Psoas muscle (tissue), 8 donors: ENCODE data around the gene VAMP5. TPM values are rescaled to one million over a fixed set of nuclear protein-coding genes. Genes with fewer than 3 reads are reported as not detected.

Source experiments
- ATAC-seq, 4 donors: fragments of 200-7000 bp; cut with Tn5 transposase; one replicate each; pipeline ENCODE4 v1.9.1; 2020; ENCODE audit warnings: moderate library complexity in 3 of 4, mild to moderate bottlenecking in 2 of 4
- DNase-seq, 2 donors: peaks; one replicate each; pipeline ENCODE4 v3.0.0-alpha.2; 2020
- H3K27ac ChIP-seq: fragments of 200-600 bp; one replicate; pipeline ENCODE4 v1.8.0; 2022
- H3K27me3 ChIP-seq, 3 donors: fragments of 200-600 bp in 1 of 3; one replicate each; pipeline versions ENCODE4 v1.6.1 to v1.8.0; 2013 to 2022; ENCODE audit warnings: low read length in 2 of 3, mild to moderate bottlenecking in 2 of 3, moderate library complexity in 1 of 3; ENCODE audit not compliant: insufficient read depth in 3 of 3
- H3K36me3 ChIP-seq, 2 donors: fragments of 200-600 bp in 1 of 2; one replicate each; pipeline versions ENCODE4 v1.6.1 to v1.8.0; 2013 to 2022; ENCODE audit warnings: low read depth in 1 of 2, mild to moderate bottlenecking in 1 of 2, moderate library complexity in 1 of 2; ENCODE audit not compliant: insufficient read depth in 1 of 2
- H3K4me1 ChIP-seq: fragments of 200-600 bp; one replicate; pipeline ENCODE4 v1.8.0; 2022
- H3K4me3 ChIP-seq: fragments of 200-600 bp; one replicate; pipeline ENCODE4 v1.8.0; 2022; ENCODE audit warnings: mild to moderate bottlenecking
- H3K9me3 ChIP-seq: fragments of 200-600 bp; one replicate; pipeline ENCODE4 v1.8.0; 2022
- WGBS, 3 donors: extraction: QIAGEN DNeasy Blood & Tissue Kit; methylation state at CpG; one replicate each; pipeline versions ENCODE4 v1.1.6 to v1.1.7; 2013; 5-methylcytosine and 5-hydroxymethylcytosine counted together
- intact Hi-C, 2 donors: fragments of 100-400 bp; cut with DNase I; formaldehyde crosslinking; loops; one replicate each; pipeline versions ENCODE4 v1.11.0 to v1.14.2; 2022
- polyA plus RNA-seq, 3 donors: library from polyadenylated mRNA; stranded (reverse); fragments of 200-250 nt; gene quantifications; one replicate each; pipeline ENCODE4 v1.2.3, GENCODE V29; 2013
- total RNA-seq, 4 donors: library from RNA; stranded (reverse); fragmentation: NEBNext Ultra II Directional in 2 of 4; extraction: Animal tissue kit (Norgen Biotek cat#: 25700) in 2 of 4; gene quantifications; one replicate each; pipeline versions ENCODE4 v1.2.1 to v1.2.4, GENCODE V29; 2021 to 2023
- TF ChIP-seq, protein P1 (sequence below): fragments of 200-600 bp; IDR thresholded peaks from one replicate; pipeline ENCODE4 v1.8.0; 2022; ENCODE audit warnings: antibody characterized with exemption
- donor health status: healthy with polysubstance abuse.
- donor health status: DM: no; HTN: no; CAD: no; lungs with moderate emphysema.
- donor health status: Bipolar disorder and iron deficiency.
- donor health status: healthy.
- donor health status: DM: yes; HTN: yes; CAD: no.
- donor health status: DM: no; HTN: no; CAD: no.
- donor health status: DM: no; HTN: no; CAD: no.
- donor health status: DM: yes; HTN: yes; CAD: no.

The VAMP5 gene
- total and polyA plus RNA-seq, 7 donors, result 58.1 to 149 (median 95.0) TPM

- H3K36me3 ChIP-seq, result peaks cover 3 to 53% of the 10 kb centered on the region in 2 donors
- ATAC-seq (no peak), DNase-seq (no peak)
- intact Hi-C loops, result loop anchor here (5.0 kb wide), 1 partner anchor 35 kb away; the partner anchor contains the start of gene GGCX (in 2 of the 2)
- peak overlapping the region; percentile 82 for H3K4me3 ChIP-seq
- no peaks in the 10 kb centered on the region for H3K27me3 ChIP-seq
- TF ChIP-seq, protein P1, sequence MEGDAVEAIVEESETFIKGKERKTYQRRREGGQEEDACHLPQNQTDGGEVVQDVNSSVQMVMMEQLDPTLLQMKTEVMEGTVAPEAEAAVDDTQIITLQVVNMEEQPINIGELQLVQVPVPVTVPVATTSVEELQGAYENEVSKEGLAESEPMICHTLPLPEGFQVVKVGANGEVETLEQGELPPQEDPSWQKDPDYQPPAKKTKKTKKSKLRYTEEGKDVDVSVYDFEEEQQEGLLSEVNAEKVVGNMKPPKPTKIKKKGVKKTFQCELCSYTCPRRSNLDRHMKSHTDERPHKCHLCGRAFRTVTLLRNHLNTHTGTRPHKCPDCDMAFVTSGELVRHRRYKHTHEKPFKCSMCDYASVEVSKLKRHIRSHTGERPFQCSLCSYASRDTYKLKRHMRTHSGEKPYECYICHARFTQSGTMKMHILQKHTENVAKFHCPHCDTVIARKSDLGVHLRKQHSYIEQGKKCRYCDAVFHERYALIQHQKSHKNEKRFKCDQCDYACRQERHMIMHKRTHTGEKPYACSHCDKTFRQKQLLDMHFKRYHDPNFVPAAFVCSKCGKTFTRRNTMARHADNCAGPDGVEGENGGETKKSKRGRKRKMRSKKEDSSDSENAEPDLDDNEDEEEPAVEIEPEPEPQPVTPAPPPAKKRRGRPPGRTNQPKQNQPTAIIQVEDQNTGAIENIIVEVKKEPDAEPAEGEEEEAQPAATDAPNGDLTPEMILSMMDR, result no peak
- no peaks in the 10 kb centered on the region for H3K9me3 ChIP-seq
- WGBS, 3 donors, result 32 to 69% (median 46%) methylated on average over 5 of the region's 5 CpGs
- peaks cover 42% of the 10 kb centered on the region for H3K4me1 ChIP-seq
- peak overlapping the region; percentile 9 for H3K27ac ChIP-seq
Measured at GRCh38 chr2:85597241-85597640, 13.0 kb downstream of the VAMP5 start.

DNA sequence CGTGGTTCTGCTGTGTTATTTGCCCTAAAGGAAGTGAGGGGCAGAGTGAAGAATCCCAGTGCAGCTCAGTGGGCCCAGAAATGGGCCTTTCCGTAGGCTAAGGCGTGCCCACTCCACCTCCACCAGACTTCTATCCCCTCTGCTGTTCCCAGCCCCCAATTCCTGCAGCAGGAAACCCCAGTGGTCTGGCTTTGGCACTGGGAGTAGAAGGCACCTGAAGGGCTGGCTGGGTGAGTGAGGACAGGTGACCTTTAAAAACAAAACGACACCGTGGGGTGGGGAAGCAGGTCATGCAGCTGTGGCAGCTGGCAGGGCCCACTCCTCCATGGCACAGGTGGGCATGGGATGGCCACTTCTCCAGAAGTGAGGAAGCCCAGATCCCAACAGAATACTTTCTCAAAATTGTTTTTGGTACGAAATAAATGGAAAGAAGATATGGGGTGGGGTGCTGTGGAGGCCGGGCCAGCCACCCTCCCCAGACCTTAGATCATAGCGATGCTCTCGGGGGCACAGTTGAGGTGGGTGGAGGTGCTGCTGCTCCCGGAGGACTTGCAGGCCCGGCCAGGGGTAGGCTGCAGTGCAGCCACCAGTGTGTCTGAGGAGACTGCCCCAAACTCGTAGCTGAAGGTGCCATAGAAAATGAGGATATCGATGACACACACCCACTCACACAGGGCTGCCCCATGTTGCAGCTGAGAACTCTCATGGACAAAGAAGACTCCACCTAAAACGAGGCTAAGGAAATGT lies 14.5 kb downstream of the VAMP5 start:
- WGBS, 3 donors, result 61 to 69% (median 62%) methylated on average over 14 of the region's 14 CpGs
- TF ChIP-seq, protein P1, result no peak
- Histone ChIP-seq H3K36me3 (peaks cover 3 to 49% of the 10 kb centered on the region in 2 donors), H3K27ac (no peak overlapping the region), H3K27me3 (no peaks in the 10 kb centered on the region), H3K4me1 (peaks cover 45% of the 10 kb centered on the region), H3K9me3 (no peaks in the 10 kb centered on the region), H3K4me3 (no peak overlapping the region)
- intact Hi-C loops, result loop anchor here (5.0 kb wide), 1 partner anchor 36 kb away; the partner anchor contains the start of gene GGCX (in 2 of the 2)
- DNase-seq, result peak in 1 of 2 donors; percentile 26
- no peak for ATAC-seq

- H3K36me3 ChIP-seq, result peaks cover 3 to 49% of the 10 kb centered on the region in 2 donors
- H3K4me1 ChIP-seq, result peaks cover 48% of the 10 kb centered on the region
- DNase-seq (peak in 1 of 2 donors; percentile 48), ATAC-seq (no peak)
- no peak overlapping the region for H3K4me3 ChIP-seq
- intact Hi-C loops, result loop anchor here (2.0 to 5.0 kb wide), 2 partner anchors 15 to 37 kb away; partner anchors contain the start of gene GGCX (in 2 of the 2)
- TF ChIP-seq, protein P1, result no peak
- H3K9me3 ChIP-seq, result no peaks in the 10 kb centered on the region
- H3K27ac ChIP-seq, result peak overlapping the region; percentile 13
- WGBS, 3 donors, result 58 to 72% (median 62%) methylated on average over 14 to 17 of the region's 17 CpGs
- H3K27me3 ChIP-seq, result no peaks in the 10 kb centered on the region
Measured at GRCh38 chr2:85599468-85600234, 15.4 kb downstream of the VAMP5 start.

DNA sequence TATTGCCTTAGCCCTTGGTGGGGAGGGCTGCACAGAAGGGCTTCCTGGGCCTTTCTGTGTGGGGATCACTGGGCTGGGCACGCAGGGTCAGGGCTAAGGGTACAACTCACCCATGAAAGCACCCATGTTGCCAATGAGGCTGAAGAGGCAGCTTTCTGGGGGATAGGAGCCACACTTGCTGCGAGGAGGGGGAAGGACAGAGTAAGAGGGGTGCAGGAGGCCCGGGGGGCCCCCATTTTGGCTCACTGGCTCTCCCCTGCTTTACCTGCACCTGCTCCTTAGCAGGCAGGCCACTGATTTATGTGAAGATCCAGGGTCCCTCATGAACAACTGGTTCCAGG lies 16.0 kb downstream of the VAMP5 start:
- ATAC-seq, result no peak
- H3K36me3 ChIP-seq, result peaks cover 3 to 49% of the 10 kb centered on the region in 2 donors
- no peak overlapping the region for H3K4me3 ChIP-seq
- DNase-seq, result no peak
- TF ChIP-seq, protein P1, result no peak
- 72 to 76% (median 73%) methylated on average over 3 of the region's 3 CpGs for WGBS, 3 donors
- H3K27ac ChIP-seq, result peak overlapping the region; percentile 13
- no peaks in the 10 kb centered on the region for H3K9me3 ChIP-seq
- peaks cover 48% of the 10 kb centered on the region for H3K4me1 ChIP-seq
- no peaks in the 10 kb centered on the region for H3K27me3 ChIP-seq
- intact Hi-C loops, result loop anchor here in 1 of 2 donors (2.0 kb wide), 1 partner anchor 15 kb away; no protein-coding TSS in a partner anchor
